GM18907 (cell line): ENCODE data around the gene GRID1.
"Not testable (repeated sequence)": the region's sequence is repeated elsewhere in the genome, so short reads cannot be mapped to it uniquely, and the experiment has no call there.

Experiments
- ATAC-seq: cut with Tn5 transposase; IDR thresholded peaks from one replicate; pipeline ENCODE4 v1.9.1; 2021; ENCODE audit warnings: mild to moderate bottlenecking, moderate library complexity; ENCODE audit not compliant: unreplicated experiment

GRID1 gene

GRCh38 chr10:86117051-86117450 is 249.5 kb downstream of the GRID1 start:
- no peak for ATAC-seq

GRCh38 chr10:86113983-86114382 is 252.6 kb downstream of the GRID1 start:
- no peak for ATAC-seq

- ATAC-seq, result no peak
Observed at GRCh38 chr10:86113501-86113900, 253.1 kb downstream of the GRID1 start.

GRCh38 chr10:86113044-86113443 is 253.6 kb downstream of the GRID1 start:
- ATAC-seq, result no peak

- ATAC-seq, result no peak
Observed at GRCh38 chr10:86111902-86112545, 254.6 kb downstream of the GRID1 start.

GRCh38 chr10:86110156-86110786 is 256.3 kb downstream of the GRID1 start:
- no peak for ATAC-seq

- no peak for ATAC-seq
Observed at GRCh38 chr10:86109421-86109820, 257.2 kb downstream of the GRID1 start.

- ATAC-seq, result no peak
Observed at GRCh38 chr10:86108696-86109095, 257.9 kb downstream of the GRID1 start.

- ATAC-seq, result not testable (repeated sequence)
Observed at GRCh38 chr10:86107611-86108310, 258.8 kb downstream of the GRID1 start.

GRCh38 chr10:86107131-86107530 is 259.5 kb downstream of the GRID1 start:
- ATAC-seq, result no peak

GRCh38 chr10:86106616-86107015 is 260.0 kb downstream of the GRID1 start:
- no peak for ATAC-seq

- no peak for ATAC-seq
Observed at GRCh38 chr10:86105640-86106039, 261.0 kb downstream of the GRID1 start.

GRCh38 chr10:86105181-86105580 is 261.4 kb downstream of the GRID1 start:
- ATAC-seq, result no peak

- no peak for ATAC-seq
Observed at GRCh38 chr10:86104611-86105145, 261.9 kb downstream of the GRID1 start.

GRCh38 chr10:86104156-86104555 is 262.4 kb downstream of the GRID1 start:
- ATAC-seq, result no peak

GRCh38 chr10:86103391-86104101 is 263.0 kb downstream of the GRID1 start:
- no peak for ATAC-seq

GRCh38 chr10:86102451-86102850 is 264.1 kb downstream of the GRID1 start:
- ATAC-seq, result no peak

- ATAC-seq, result no peak
Observed at GRCh38 chr10:86102031-86102430, 264.6 kb downstream of the GRID1 start.

GRCh38 chr10:86100581-86101061 is 266.0 kb downstream of the GRID1 start:
- ATAC-seq, result no peak

- no peak for ATAC-seq
Observed at GRCh38 chr10:86099542-86100334, 266.9 kb downstream of the GRID1 start.
